C4-2B (cell line): ENCODE data around the gene OR9A4.

ENCODE experiments used
- H3K27ac ChIP-seq: fragments of 450-650 bp; 2 replicates; pipeline ENCODE4 v1.5.1; 2017
- CTCF ChIP-seq: fragments of 450-650 bp; conservative IDR thresholded peaks from 2 replicates; pipeline ENCODE4 v1.5.1; 2017; ENCODE audit warnings: mild to moderate bottlenecking
- ZFX ChIP-seq: fragments of 450-650 bp; IDR thresholded peaks from 2 replicates; pipeline ENCODE4 v1.6.1; 2017

Gene OR9A4

GRCh38 chr7:141954334-141954733 lies 38.1 kb downstream of the OR9A4 start:
- H3K27ac ChIP-seq: no peak overlapping the region
- no peak for TF ChIP-seq CTCF
- TF ChIP-seq ZFX: no peak

- no peak overlapping the region for H3K27ac ChIP-seq
- TF ChIP-seq ZFX (no peak), CTCF (no peak)
These were observed 39.9 kb downstream of the OR9A4 start for GRCh38 chr7:141956084-141956483.

GRCh38 chr7:141960687-141961422 lies 44.7 kb downstream of the OR9A4 start:
- no peak overlapping the region for H3K27ac ChIP-seq
- TF ChIP-seq CTCF (no peak), ZFX (no peak)
